Gastrocnemius medialis (tissue), 4 donors: Measurements from ENCODE around the gene PTPRC. TPM values are rescaled to one million over a fixed set of nuclear protein-coding genes. Genes with fewer than 3 reads are reported as not detected.

Experiments
- ATAC-seq, 2 donors: fragments of 150-250 bp; one replicate each; pipeline ENCODE4 v1.9.1; 2016
- DNase-seq, 2 donors: peaks; one replicate each; pipeline ENCODE4 v3.0.0-alpha.2; 2019
- H3K27ac ChIP-seq, 4 donors: fragments of 200-600 bp; sonication (generic); 1 replicate in 1 of 4; 2 replicates in 3 of 4; pipeline ENCODE4 v1.5.1; 2016 to 2018; ENCODE audit warnings: mild to moderate bottlenecking in 2 of 4, moderate library complexity in 1 of 4
- H3K27me3 ChIP-seq, 3 donors: fragments of 200-600 bp; sonication (generic) in 2 of 3; 1 replicate in 1 of 3; 2 replicates in 2 of 3; pipeline versions ENCODE4 v1.5.1 to v1.6.0; 2016 to 2019; ENCODE audit warnings: mild to moderate bottlenecking in 1 of 3, moderate library complexity in 1 of 3
- H3K36me3 ChIP-seq, 2 donors: fragments of 200-600 bp; sonication (generic) in 1 of 2; one replicate each; pipeline ENCODE4 v1.5.1; 2017 to 2018
- H3K4me1 ChIP-seq, 2 donors: fragments of 200-600 bp; sonication (generic) in 1 of 2; one replicate each; pipeline ENCODE4 v1.5.1; 2016 to 2017; ENCODE audit warnings: mild to moderate bottlenecking in 2 of 2
- H3K4me3 ChIP-seq, 4 donors: fragments of 200-600 bp; sonication (generic) in 3 of 4; 1 replicate in 1 of 4; 2 replicates in 3 of 4; pipeline ENCODE4 v1.5.1; 2016 to 2019; ENCODE audit warnings: mild to moderate bottlenecking in 2 of 4
- H3K9me3 ChIP-seq, 3 donors: fragments of 200-600 bp; sonication (generic) in 2 of 3; 1 replicate in 1 of 3; 2 replicates in 2 of 3; pipeline ENCODE4 v1.5.1; 2016 to 2019
- POLR2A ChIP-seq, 2 donors: fragments of 450-650 bp; IDR thresholded peaks; one replicate each; pipeline ENCODE4 v1.6.1; 2017; ENCODE audit warnings: antibody characterized with exemption in 2 of 2, mild to moderate bottlenecking in 2 of 2, moderate library complexity in 2 of 2
- in situ Hi-C, 4 donors: fragments of 200-750 bp; cut with MboI; loops; one replicate each; pipeline versions ENCODE4 v1.15.0 to v1.8.0; 2017; ENCODE audit warnings: low sequenced_read_pairs in 4 of 4
- intact Hi-C: fragments of 100-400 bp; cut with DNase I; formaldehyde crosslinking; loops from one replicate; pipeline ENCODE4 v1.15.1; 2023; ENCODE audit warnings: low total_unique reads
- total RNA-seq, 4 donors: library from RNA; depleted of rRNA; stranded (reverse); fragments of >200 nt; gene quantifications; one replicate each; pipeline versions ENCODE4 v1.1.0 to v1.2.3, GENCODE V29; 2016
- TF ChIP-seq, protein P1 (sequence below), 5 experiments: fragments of 450-650 bp in 3 of 5; fragments of 200-600 bp in 2 of 5; sonication (generic) in 2 of 5; IDR thresholded peaks in 4 of 5; conservative IDR thresholded peaks in 1 of 5; 1 replicate in 4 of 5; 2 replicates in 1 of 5; pipeline ENCODE4 v1.5.1; 2016 to 2019; ENCODE audit warnings: antibody characterized with exemption in 5 of 5, mild to moderate bottlenecking in 3 of 5, moderate library complexity in 3 of 5

Gene PTPRC
- total RNA-seq, 4 donors from 2014 or later, result 1.7 to 10.4 (median 5.3) TPM

DNA sequence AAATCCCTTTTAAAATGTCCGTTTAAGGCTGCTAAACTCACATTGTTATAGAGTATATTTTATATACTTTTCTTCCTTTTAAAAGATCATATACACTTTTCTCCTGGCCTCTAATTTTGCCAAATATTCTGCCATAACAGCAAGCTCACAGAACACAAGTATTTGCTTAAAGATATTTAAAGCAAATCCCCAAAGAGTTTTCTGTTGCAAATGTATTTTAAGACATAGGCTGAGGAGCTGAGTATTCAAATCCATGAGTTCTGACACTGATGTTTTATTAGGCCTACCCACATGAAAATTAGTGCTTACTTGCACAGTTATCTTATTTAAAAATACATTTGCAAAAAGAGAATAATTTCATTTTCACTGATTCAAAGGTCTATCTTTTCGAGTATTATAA is 1.7 kb upstream of the PTPRC start:
- DNase-seq, result no peak
- in situ Hi-C loops (no loop called here), intact Hi-C loops (no loop called here)
- no peak for ATAC-seq
- Histone ChIP-seq H3K4me1 (no peaks in the 10 kb centered on the region), H3K36me3 (no peaks in the 10 kb centered on the region), H3K27ac (no peak overlapping the region), H3K27me3 (no peaks in the 10 kb centered on the region), H3K4me3 (no peak overlapping the region), H3K9me3 (no peaks in the 10 kb centered on the region)
- TF ChIP-seq, protein P1, sequence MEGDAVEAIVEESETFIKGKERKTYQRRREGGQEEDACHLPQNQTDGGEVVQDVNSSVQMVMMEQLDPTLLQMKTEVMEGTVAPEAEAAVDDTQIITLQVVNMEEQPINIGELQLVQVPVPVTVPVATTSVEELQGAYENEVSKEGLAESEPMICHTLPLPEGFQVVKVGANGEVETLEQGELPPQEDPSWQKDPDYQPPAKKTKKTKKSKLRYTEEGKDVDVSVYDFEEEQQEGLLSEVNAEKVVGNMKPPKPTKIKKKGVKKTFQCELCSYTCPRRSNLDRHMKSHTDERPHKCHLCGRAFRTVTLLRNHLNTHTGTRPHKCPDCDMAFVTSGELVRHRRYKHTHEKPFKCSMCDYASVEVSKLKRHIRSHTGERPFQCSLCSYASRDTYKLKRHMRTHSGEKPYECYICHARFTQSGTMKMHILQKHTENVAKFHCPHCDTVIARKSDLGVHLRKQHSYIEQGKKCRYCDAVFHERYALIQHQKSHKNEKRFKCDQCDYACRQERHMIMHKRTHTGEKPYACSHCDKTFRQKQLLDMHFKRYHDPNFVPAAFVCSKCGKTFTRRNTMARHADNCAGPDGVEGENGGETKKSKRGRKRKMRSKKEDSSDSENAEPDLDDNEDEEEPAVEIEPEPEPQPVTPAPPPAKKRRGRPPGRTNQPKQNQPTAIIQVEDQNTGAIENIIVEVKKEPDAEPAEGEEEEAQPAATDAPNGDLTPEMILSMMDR (IDR thresholded peaks at IDR 0.05 in 4 of 5, conservative IDR thresholded peaks at IDR 0.05 in 1 of 5), result no peak
- TF ChIP-seq POLR2A (IDR thresholded peaks at IDR 0.05), result no peak

- DNase-seq, result no peak
- in situ Hi-C loops, result no loop called here
Measured at GRCh38 chr1:198637916-198638437, 863 bp upstream of the PTPRC start.

GRCh38 chr1:198638441-198638840 is 399 bp upstream of the PTPRC start:
- no peak for DNase-seq
- no peaks in the 10 kb centered on the region for H3K4me1 ChIP-seq
- no peak overlapping the region for H3K4me3 ChIP-seq
- no peaks in the 10 kb centered on the region for H3K36me3 ChIP-seq
- in situ Hi-C loops, result no loop called here
- H3K9me3 ChIP-seq, result no peaks in the 10 kb centered on the region
- H3K27ac ChIP-seq, result no peak overlapping the region
- no peak for ATAC-seq
- TF ChIP-seq POLR2A (IDR thresholded peaks at IDR 0.05), result no peak
- TF ChIP-seq, protein P1 (IDR thresholded peaks at IDR 0.05 in 4 of 5, conservative IDR thresholded peaks at IDR 0.05 in 1 of 5), result no peak
- H3K27me3 ChIP-seq, result no peaks in the 10 kb centered on the region
- intact Hi-C loops, result no loop called here

More at GRCh38 chr1:198637916-198638437, 863 bp upstream of the PTPRC start:
- intact Hi-C loops, result no loop called here
- Histone ChIP-seq H3K27ac (no peak overlapping the region), H3K9me3 (no peaks in the 10 kb centered on the region), H3K4me3 (no peak overlapping the region), H3K36me3 (no peaks in the 10 kb centered on the region), H3K27me3 (no peaks in the 10 kb centered on the region), H3K4me1 (no peaks in the 10 kb centered on the region)
- TF ChIP-seq, protein P1 (IDR thresholded peaks at IDR 0.05 in 4 of 5, conservative IDR thresholded peaks at IDR 0.05 in 1 of 5), result no peak
- no peak for TF ChIP-seq POLR2A (IDR thresholded peaks at IDR 0.05)
- no peak for ATAC-seq

GRCh38 chr1:198639671-198640143 is 867 bp downstream of the PTPRC start:
- Histone ChIP-seq H3K27ac (no peak overlapping the region), H3K27me3 (no peaks in the 10 kb centered on the region), H3K4me3 (peak overlapping the region in 1 of 4 donors; percentile 27), H3K4me1 (no peaks in the 10 kb centered on the region), H3K9me3 (no peaks in the 10 kb centered on the region), H3K36me3 (no peaks in the 10 kb centered on the region)
- in situ Hi-C loops, result no loop called here
- DNase-seq (no peak), ATAC-seq (no peak)
- intact Hi-C loops, result no loop called here
- TF ChIP-seq, protein P1 (IDR thresholded peaks at IDR 0.05 in 4 of 5, conservative IDR thresholded peaks at IDR 0.05 in 1 of 5), result no peak
- no peak for TF ChIP-seq POLR2A (IDR thresholded peaks at IDR 0.05)

DNA sequence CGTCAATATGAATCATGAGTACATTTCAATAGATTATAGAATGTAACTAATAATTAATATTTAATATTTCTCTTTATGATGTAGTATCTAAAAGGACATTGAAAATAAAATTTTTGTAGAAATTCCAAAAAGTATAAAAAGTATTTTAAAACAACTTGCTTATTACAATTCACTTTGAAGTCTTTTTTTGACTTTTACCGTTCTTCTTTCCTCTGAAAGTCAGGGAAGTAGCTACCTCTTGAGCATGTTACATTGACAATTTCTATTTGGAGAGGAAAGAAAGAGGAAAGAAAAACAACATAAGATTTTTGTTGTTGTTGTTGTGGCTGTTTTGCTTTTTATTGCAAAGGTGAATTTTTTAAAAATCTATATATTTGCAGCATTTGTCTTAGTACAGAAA is 1.3 kb downstream of the PTPRC start:
- no peak for DNase-seq
- Histone ChIP-seq H3K27me3 (no peaks in the 10 kb centered on the region), H3K36me3 (no peaks in the 10 kb centered on the region), H3K27ac (no peak overlapping the region), H3K4me1 (no peaks in the 10 kb centered on the region), H3K9me3 (no peaks in the 10 kb centered on the region), H3K4me3 (peak overlapping the region in 1 of 4 donors; percentile 27)
- ATAC-seq, result no peak
- in situ Hi-C loops (no loop called here), intact Hi-C loops (no loop called here)
- TF ChIP-seq POLR2A (IDR thresholded peaks at IDR 0.05), result no peak
- TF ChIP-seq, protein P1 (IDR thresholded peaks at IDR 0.05 in 4 of 5, conservative IDR thresholded peaks at IDR 0.05 in 1 of 5), result no peak
